H1 (cell line): Measurements from ENCODE around the gene OBP2B. TPM values are rescaled to one million over a fixed set of nuclear protein-coding genes. Genes with fewer than 3 reads are reported as not detected.

Experiments used
- CTCF ChIA-PET: fragments of 300-600 bp; sonication (Branson Sonifier 250); formaldehyde crosslinking; loops from one replicate; lab custom pipeline; 2021; ENCODE audit not compliant: partially characterized antibody; lab: Charles Lee
- POLR2A ChIA-PET: fragments of 300-600 bp; sonication (Branson Sonifier 250); formaldehyde crosslinking; loops from one replicate; lab custom pipeline; 2021; ENCODE audit warnings: inconsistent platforms; ENCODE audit not compliant: partially characterized antibody; lab: Charles Lee
- DNase-seq, 2 experiments: peaks; one replicate each; pipeline versions ENCODE4 v3.0.0 to v3.0.0-alpha.2; 2010 to 2022; ENCODE audit warnings: low spot score in 2 of 2, low read depth in 1 of 2, mixed read lengths in 1 of 2
- FAIRE-seq: peaks from 2 replicates; lab custom pipeline; 2011; peaks lifted over from hg19 to GRCh38; lab: Jason Lieb, UNC
- H2AFZ ChIP-seq: 2 replicates; pipeline ENCODE4 v1.8.1; 2012; ENCODE audit warnings: low read length, inconsistent platforms
- H2AK5ac ChIP-seq: 2 replicates; pipeline ENCODE4 v1.6.1; 2013; ENCODE audit warnings: low read depth, low read length
- H2BK120ac ChIP-seq: replicated peaks from 2 replicates; pipeline ENCODE3; 2013; ENCODE audit warnings: low read depth, low read length, inconsistent platforms
- H2BK12ac ChIP-seq: 2 replicates; pipeline ENCODE4 v1.6.1; 2013; ENCODE audit warnings: low read depth, low read length
- H2BK15ac ChIP-seq: 2 replicates; pipeline ENCODE4 v1.6.1; 2013; ENCODE audit warnings: low read length
- H2BK20ac ChIP-seq: 2 replicates; pipeline ENCODE4 v1.6.1; 2013; ENCODE audit warnings: low read length
- H2BK5ac ChIP-seq: 2 replicates; pipeline ENCODE4 v1.6.1; 2013; ENCODE audit warnings: low read depth, low read length
- H3K14ac ChIP-seq: 2 replicates; pipeline ENCODE4 v1.6.1; 2013; ENCODE audit warnings: inconsistent platforms; ENCODE audit not compliant: insufficient read length
- H3K18ac ChIP-seq: 2 replicates; pipeline ENCODE4 v1.6.1; 2013; ENCODE audit warnings: low read length; ENCODE audit errors: extremely low read depth
- H3K23ac ChIP-seq: 2 replicates; pipeline ENCODE4 v1.6.1; 2013; ENCODE audit warnings: inconsistent platforms; ENCODE audit not compliant: insufficient read length
- H3K23me2 ChIP-seq: 2 replicates; pipeline ENCODE4 v1.6.1; 2013; ENCODE audit warnings: low read depth, low read length
- H3K27ac ChIP-seq: 2 replicates; pipeline ENCODE4 v1.6.1; 2011; ENCODE audit warnings: low read depth, low read length, inconsistent platforms
- H3K27me3 ChIP-seq, 4 experiments: replicated peaks in 1 of 4; 1 replicate in 1 of 4; 2 replicates in 3 of 4; pipeline versions ENCODE4 v1.6.1 to v1.8.1; 2011 to 2013; ENCODE audit warnings: low read length in 3 of 4, mild to moderate bottlenecking in 3 of 4, inconsistent platforms in 2 of 4, mixed read lengths in 2 of 4, moderate library complexity in 1 of 4; ENCODE audit not compliant: control insufficient read depth in 3 of 4, insufficient read depth in 3 of 4; ENCODE audit errors: extremely low read depth in 1 of 4
- H3K36me3 ChIP-seq, 4 experiments: 2 replicates each; pipeline versions ENCODE4 v1.6.1 to v1.8.1; 2011 to 2013; ENCODE audit warnings: mild to moderate bottlenecking in 4 of 4, low read length in 3 of 4, moderate library complexity in 2 of 4, control low read depth in 1 of 4, inconsistent platforms in 1 of 4; ENCODE audit not compliant: insufficient read depth in 4 of 4, control insufficient read depth in 2 of 4
- H3K4ac ChIP-seq: replicated peaks from 2 replicates; pipeline ENCODE3; 2013; ENCODE audit warnings: low read length, low read depth, mixed read lengths, inconsistent platforms; ENCODE audit not compliant: insufficient read length
- H3K4me1 ChIP-seq, 4 experiments: replicated peaks in 1 of 4; 1 replicate in 1 of 4; 2 replicates in 3 of 4; pipeline versions ENCODE4 v1.6.1 to v1.8.1; 2011 to 2013; ENCODE audit warnings: low read length in 3 of 4, inconsistent platforms in 2 of 4, mixed read lengths in 1 of 4; ENCODE audit not compliant: insufficient read depth in 4 of 4, control insufficient read depth in 3 of 4
- H3K4me2 ChIP-seq, 2 experiments: 2 replicates each; pipeline versions ENCODE4 v1.6.1 to v1.8.1; 2011 to 2013; ENCODE audit warnings: low read depth in 2 of 2, low read length in 2 of 2, control low read depth in 1 of 2, inconsistent platforms in 1 of 2, mild to moderate bottlenecking in 1 of 2; ENCODE audit not compliant: insufficient read depth in 1 of 2
- H3K4me3 ChIP-seq, 4 experiments: fragments of 200-600, 300-600 bp in 1 of 4; sonication (generic), shearing (Covaris generic), sonication (Bioruptor Twin) in 1 of 4; 2 replicates each; pipeline versions ENCODE4 v1.5.1 to v1.8.1; 2011 to 2016; ENCODE audit warnings: low read length in 4 of 4, low read depth in 3 of 4, control low read depth in 2 of 4, inconsistent platforms in 2 of 4, mild to moderate bottlenecking in 2 of 4, mixed read lengths in 1 of 4, moderate library complexity in 1 of 4; ENCODE audit not compliant: insufficient read depth in 2 of 4; ENCODE audit errors: extremely low read depth in 1 of 4
- H3K56ac ChIP-seq: replicated peaks from 2 replicates; pipeline ENCODE3; 2013; ENCODE audit warnings: low read depth, mild to moderate bottlenecking, mixed read lengths, low read length, inconsistent platforms; ENCODE audit not compliant: insufficient read length
- H3K79me1 ChIP-seq: 2 replicates; pipeline ENCODE4 v1.6.1; 2013; ENCODE audit warnings: low read depth, low read length, control low read depth
- H3K79me2 ChIP-seq, 2 experiments: 2 replicates each; pipeline versions ENCODE4 v1.6.1 to v1.8.1; 2012 to 2013; ENCODE audit warnings: low read length in 2 of 2, mild to moderate bottlenecking in 2 of 2, inconsistent platforms in 1 of 2; ENCODE audit not compliant: insufficient read depth in 2 of 2, control insufficient read depth in 1 of 2
- H3K9ac ChIP-seq, 4 experiments: replicated peaks in 1 of 4; 1 replicate in 1 of 4; 2 replicates in 3 of 4; pipeline versions ENCODE4 v1.6.1 to v1.8.1; 2011 to 2013; ENCODE audit warnings: low read depth in 3 of 4, low read length in 3 of 4, control low read depth in 2 of 4, mild to moderate bottlenecking in 2 of 4, moderate library complexity in 2 of 4, inconsistent platforms in 1 of 4; ENCODE audit errors: extremely low read depth in 1 of 4
- H3K9me3 ChIP-seq, 2 experiments: 2 replicates each; pipeline versions ENCODE4 v1.6.1 to v1.8.1; 2012 to 2013; ENCODE audit warnings: mild to moderate bottlenecking in 2 of 2, moderate library complexity in 2 of 2, control low read depth in 1 of 2, inconsistent platforms in 1 of 2, low read depth in 1 of 2, low read length in 1 of 2, mixed read lengths in 1 of 2; ENCODE audit not compliant: insufficient read depth in 2 of 2
- H4K20me1 ChIP-seq, 2 experiments: replicated peaks in 1 of 2; 2 replicates each; pipeline versions ENCODE3 to v1.8.1; 2011 to 2013; ENCODE audit warnings: inconsistent platforms in 2 of 2, low read length in 2 of 2, mild to moderate bottlenecking in 1 of 2; ENCODE audit not compliant: insufficient read depth in 2 of 2, control insufficient read depth in 1 of 2
- H4K5ac ChIP-seq: 2 replicates; pipeline ENCODE4 v1.6.1; 2013; ENCODE audit warnings: low read length, low read depth, mixed read lengths, inconsistent platforms; ENCODE audit not compliant: insufficient read length
- H4K8ac ChIP-seq: 2 replicates; pipeline ENCODE4 v1.8.0; 2013; ENCODE audit warnings: mild to moderate bottlenecking, moderate library complexity, low read length, inconsistent platforms; ENCODE audit not compliant: insufficient read depth; ENCODE audit errors: extremely low read depth
- H4K91ac ChIP-seq: replicated peaks from 2 replicates; pipeline ENCODE3; 2013; ENCODE audit warnings: low read length, mixed read lengths, inconsistent platforms; ENCODE audit not compliant: insufficient read length
- ASH2L ChIP-seq: fragments of 200-600, 300-600 bp; sonication (generic); IDR thresholded peaks from one replicate; pipeline ENCODE4 v1.7.1; 2017; ENCODE audit warnings: low read length
- CBX8 ChIP-seq: fragments of 300-800, 300-1000 bp; sonication (generic); IDR thresholded peaks from 2 replicates; pipeline ENCODE4 v1.7.1; 2016; ENCODE audit warnings: low read depth, low read length, borderline replicate concordance
- CEBPB ChIP-seq: IDR thresholded peaks from 2 replicates; pipeline ENCODE4 v1.6.1; 2012; ENCODE audit warnings: low read depth, low read length
- JUND ChIP-seq: IDR thresholded peaks from 2 replicates; pipeline ENCODE4 v1.6.1; 2011; ENCODE audit warnings: mild to moderate bottlenecking, improper control_type of control experiment, low read length
- SIN3A ChIP-seq, 2 experiments: IDR thresholded peaks in 1 of 2; conservative IDR thresholded peaks in 1 of 2; 2 replicates each; pipeline ENCODE4 v1.6.1; 2011 to 2012; ENCODE audit warnings: low read length in 2 of 2, improper control_type of control experiment in 1 of 2, low read depth in 1 of 2, mild to moderate bottlenecking in 1 of 2
- TAF1 ChIP-seq: IDR thresholded peaks from 2 replicates; pipeline ENCODE4 v1.6.1; 2011; ENCODE audit warnings: mild to moderate bottlenecking, low read depth, low read length
- YY1 ChIP-seq: IDR thresholded peaks from 2 replicates; pipeline ENCODE4 v1.6.1; 2011; ENCODE audit warnings: low read depth, mild to moderate bottlenecking, low read length
- WGBS, 2 experiments: shearing (Covaris generic) in 1 of 2; methylation state at CpG; one replicate each; pipeline versions ENCODE4 v1.1.6 to v1.1.7; 2013 to 2015; ENCODE audit warnings: low lambda C conversion rate in 2 of 2, mixed read lengths in 2 of 2, inconsistent platforms in 1 of 2, low coverage in 1 of 2, missing lambda C conversion rate in 1 of 2; ENCODE audit not compliant: insufficient replicate concordance in 2 of 2, insufficient coverage in 1 of 2, insufficient read length in 1 of 2; ENCODE audit errors: extremely low coverage in 1 of 2, missing lambda C conversion rate in 1 of 2; 5-methylcytosine and 5-hydroxymethylcytosine counted together
- polyA plus RNA-seq, 7 experiments: library from polyadenylated mRNA; depleted of rRNA in 3 of 7; stranded (reverse) in 5 of 7; unstranded in 2 of 7; fragments of >200 nt in 5 of 7; fragments of 200-250 nt in 2 of 7; gene quantifications; 1 replicate in 5 of 7; 2 replicates in 1 of 7; 4 replicates in 1 of 7; pipeline versions ENCODE4 v1.2.1 to v1.2.3, GENCODE V29; 2011 to 2013; ENCODE audit warnings: missing spikeins in 2 of 7, mixed read lengths in 2 of 7
- total RNA-seq: library from RNA; stranded (reverse); fragmentation: NEBNext Ultra II Directional; extraction: Animal tissue kit (Norgen Biotek cat#: 25700); gene quantifications from 2 replicates; pipeline ENCODE4 v1.2.1, GENCODE V29; 2021

The OBP2B gene
- total and polyA plus RNA-seq, 2 of the 8 experiments (the other 6 are each of a cell fraction or from before 2014, with no cell fraction given) = not detected

DNA sequence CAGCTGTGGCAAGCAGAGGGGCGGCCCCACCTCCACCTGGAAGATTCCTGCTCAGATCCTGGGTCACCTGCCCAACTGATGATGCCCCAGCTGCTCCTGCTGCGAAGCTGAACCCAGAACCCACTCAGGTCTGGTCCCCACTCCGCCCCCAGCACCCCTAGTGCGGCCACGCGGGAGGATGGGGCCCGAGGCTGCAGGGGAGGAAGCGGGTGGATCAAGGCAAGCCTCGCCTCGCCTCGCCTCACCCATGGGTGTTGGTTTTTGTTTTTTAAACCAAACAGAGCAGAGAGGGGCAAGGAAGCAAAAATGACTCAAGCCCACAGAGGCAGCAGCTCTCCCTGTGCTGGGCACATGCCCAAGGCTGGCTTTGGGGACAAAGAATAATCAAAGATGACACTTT lies 42.7 kb upstream of the OBP2B start:
- no peaks in the 10 kb centered on the region for H3K4me1 ChIP-seq
- no peak overlapping the region for H4K5ac ChIP-seq
- no peak for DNase-seq
- H3K4ac ChIP-seq = no peak overlapping the region
- H2BK120ac ChIP-seq = no peak overlapping the region
- H3K56ac ChIP-seq = no peak overlapping the region
- CTCF ChIA-PET = interaction anchor here (2.7 kb wide), 1 partner anchor 65 kb away, joined by 14 read pairs; no protein-coding TSS in a partner anchor
- H3K18ac ChIP-seq = no peak overlapping the region
- no peak overlapping the region for H4K91ac ChIP-seq
- H3K9me3 ChIP-seq = no peaks in the 10 kb centered on the region
- no peak overlapping the region for H3K4me3 ChIP-seq
- no peak overlapping the region for H3K9ac ChIP-seq
- H4K8ac ChIP-seq = no peak overlapping the region
- no peak overlapping the region for H2BK5ac ChIP-seq
- no peaks in the 10 kb centered on the region for H4K20me1 ChIP-seq
- H2BK15ac ChIP-seq = no peak overlapping the region
- H3K36me3 ChIP-seq = no peaks in the 10 kb centered on the region
- H2AK5ac ChIP-seq = no peak overlapping the region
- peaks cover 8% of the 10 kb centered on the region; the same call in 1 of the 2 replicates for H3K23me2 ChIP-seq
- POLR2A ChIA-PET = no interaction called here
- no peak overlapping the region for H3K14ac ChIP-seq
- H2BK20ac ChIP-seq = no peak overlapping the region
- H3K27me3 ChIP-seq = no peaks in the 10 kb centered on the region
- no peak overlapping the region for H3K27ac ChIP-seq
- no peak for FAIRE-seq
- no peak overlapping the region for H3K4me2 ChIP-seq
- no peaks in the 10 kb centered on the region for H3K79me1 ChIP-seq
- no peak overlapping the region for H3K23ac ChIP-seq
- H3K79me2 ChIP-seq = no peaks in the 10 kb centered on the region
- H2AFZ ChIP-seq = no peak overlapping the region
- TF ChIP-seq YY1 (no peak), JUND (no peak), TAF1 (no peak), ASH2L (no peak), CBX8 (no peak), CEBPB (no peak), SIN3A (conservative IDR thresholded peaks at IDR 0.05 in 1 of 2, IDR thresholded peaks at IDR 0.05 in 1 of 2; ENCODE audit: low read depth in 1 of 2, low read length in 2 of 2) (no peak)
- WGBS, 2 experiments = 94% methylated on average over 8 of the region's 11 CpGs; no CpG with 5 or more reads in 1 of the 2 experiments
- H2BK12ac ChIP-seq = no peak overlapping the region
